Spleen (tissue), 11 donors: ENCODE data around the gene MEIS1. TPM values are rescaled to one million over a fixed set of nuclear protein-coding genes. Genes with fewer than 3 reads are reported as not detected.

Experiments used
- DNase-seq: peaks from one replicate; pipeline ENCODE4 v3.0.0-alpha.2; 2020
- H3K27ac ChIP-seq, 8 donors: fragments of 200-600 bp; sonication (generic) in 7 of 8; 1 replicate in 4 of 8; 2 replicates in 4 of 8; pipeline versions ENCODE4 v1.5.0 to v1.8.0; 2016 to 2021; ENCODE audit warnings: inconsistent platforms in 4 of 8, mild to moderate bottlenecking in 4 of 8, moderate library complexity in 1 of 8
- H3K27me3 ChIP-seq, 7 donors: fragments of 200-600 bp; sonication (generic) in 6 of 7; replicated peaks in 1 of 7; 1 replicate in 4 of 7; 2 replicates in 3 of 7; pipeline versions ENCODE4 v1.5.0 to v1.8.0; 2016 to 2021; ENCODE audit warnings: inconsistent platforms in 3 of 7, mild to moderate bottlenecking in 1 of 7
- H3K36me3 ChIP-seq, 6 donors: fragments of 200-600 bp; sonication (generic) in 5 of 6; 1 replicate in 4 of 6; 2 replicates in 2 of 6; pipeline versions ENCODE4 v1.5.0 to v1.8.0; 2016 to 2021; ENCODE audit warnings: inconsistent platforms in 2 of 6
- H3K4me1 ChIP-seq, 6 donors: fragments of 200-600 bp; sonication (generic) in 5 of 6; 1 replicate in 3 of 6; 2 replicates in 3 of 6; pipeline versions ENCODE4 v1.5.0 to v1.8.0; 2016 to 2021; ENCODE audit warnings: inconsistent platforms in 3 of 6
- H3K4me3 ChIP-seq, 8 donors: fragments of 200-600 bp; sonication (generic) in 7 of 8; 1 replicate in 4 of 8; 2 replicates in 4 of 8; pipeline versions ENCODE4 v1.5.0 to v1.8.0; 2016 to 2021; ENCODE audit warnings: inconsistent platforms in 4 of 8, mild to moderate bottlenecking in 4 of 8, moderate library complexity in 2 of 8
- H3K9me3 ChIP-seq, 8 donors: fragments of 200-600 bp; sonication (generic) in 7 of 8; 1 replicate in 4 of 8; 2 replicates in 4 of 8; pipeline versions ENCODE4 v1.5.0 to v1.8.0; 2016 to 2021; ENCODE audit warnings: inconsistent platforms in 4 of 8
- POLR2A ChIP-seq, 3 donors: fragments of 450-650 bp; IDR thresholded peaks; one replicate each; pipeline ENCODE4 v1.5.1; 2017; ENCODE audit warnings: antibody characterized with exemption in 3 of 3, mild to moderate bottlenecking in 1 of 3
- POLR2AphosphoS5 ChIP-seq, 3 donors: sonication (generic); formaldehyde crosslinking; IDR thresholded peaks; one replicate each; pipeline ENCODE4 v1.5.1; 2017; ENCODE audit warnings: antibody characterized with exemption in 3 of 3
- WGBS, 5 donors: extraction: QIAGEN DNeasy Blood & Tissue Kit in 3 of 5; methylation state at CpG; one replicate each; pipeline versions ENCODE4 v1.1.5 to v1.1.7; 2013 to 2018; 5-methylcytosine and 5-hydroxymethylcytosine counted together
- intact Hi-C: fragments of 100-400 bp; cut with DNase I; formaldehyde crosslinking; loops from one replicate; pipeline ENCODE4 v1.15.0; 2023; ENCODE audit warnings: low total_unique reads
- polyA plus RNA-seq, 3 donors: library from polyadenylated mRNA; stranded (reverse); fragments of 200-250 nt; gene quantifications; one replicate each; pipeline ENCODE4 v1.2.1, GENCODE V29; 2013
- total RNA-seq, 7 donors: library from RNA; depleted of rRNA in 3 of 7; stranded (reverse); fragments of >200 nt in 3 of 7; fragmentation: NEBNext Ultra II Directional in 4 of 7; extraction: Animal tissue kit (Norgen Biotek cat#: 25700) in 4 of 7; gene quantifications; one replicate each; pipeline versions ENCODE4 v1.1.0 to v1.2.1, GENCODE V29; 2016 to 2021
- TF ChIP-seq, protein P1 (sequence below), 11 experiments: fragments of 200-600 bp in 7 of 11; fragments of 450-650 bp in 4 of 11; sonication (generic) in 4 of 11; IDR thresholded peaks in 8 of 11; conservative IDR thresholded peaks in 3 of 11; 1 replicate in 7 of 11; 2 replicates in 4 of 11; pipeline versions ENCODE4 v1.4.0 to v1.8.0; 2016 to 2021; ENCODE audit warnings: antibody characterized with exemption in 11 of 11, inconsistent platforms in 4 of 11, mild to moderate bottlenecking in 1 of 11
- donor health status: healthy with polysubstance abuse.
- donor health status: DM: no; HTN: no; CAD: no; lungs with moderate emphysema.
- donor health status: DM: no; HTN: no; CAD: no.
- donor health status: Bipolar disorder and iron deficiency.
- donor health status: healthy.
- donor health status: DM: no; HTN: no; CAD: no.
- donor health status: DM: yes; HTN: yes; CAD: no.

Gene MEIS1
- total and polyA plus RNA-seq, 10 donors, result 13.1 to 81.4 (median 28.2) TPM

DNA sequence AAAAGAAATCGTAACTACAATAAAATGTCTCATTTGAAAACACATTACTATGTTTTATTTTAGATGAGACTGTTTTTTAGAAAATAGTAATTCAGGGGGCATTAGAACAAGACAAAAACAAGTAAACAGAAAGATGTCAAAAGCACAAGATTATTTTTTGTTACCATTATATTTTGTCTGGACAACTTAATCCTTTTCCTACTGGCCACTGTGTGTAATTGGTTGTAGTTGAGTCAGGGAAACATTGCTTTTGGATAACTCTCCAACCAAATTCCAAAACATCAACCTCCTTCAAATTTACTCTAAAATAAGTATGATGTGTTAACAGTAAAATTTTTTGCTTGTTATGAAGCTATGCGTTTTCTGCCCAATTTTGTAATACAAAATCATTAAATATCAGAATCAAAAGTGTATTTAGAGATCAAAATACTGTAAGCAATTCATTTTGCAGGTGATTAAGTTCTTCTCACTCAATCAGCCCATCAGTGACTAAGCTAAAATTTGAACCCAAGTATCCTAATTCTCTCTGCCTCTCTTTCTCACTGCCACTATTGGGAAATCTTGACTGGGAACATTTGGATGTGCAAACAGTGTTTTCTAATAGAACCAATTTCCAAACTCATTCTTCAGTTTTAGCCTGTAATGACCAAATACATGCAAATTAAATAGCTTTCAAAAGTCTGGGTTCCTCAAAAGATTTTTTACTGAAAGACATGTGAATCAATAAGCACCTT lies 11.4 kb upstream of the MEIS1 start:
- Histone ChIP-seq H3K27me3 (peaks cover 0 to 54% (median 29%) of the 10 kb centered on the region in 7 donors), H3K9me3 (no peaks in the 10 kb centered on the region), H3K36me3 (no peaks in the 10 kb centered on the region), H3K4me3 (no peak overlapping the region), H3K27ac (no peak overlapping the region), H3K4me1 (peaks cover 0 to 16% (median 4%) of the 10 kb centered on the region in 6 donors)
- intact Hi-C loops, result loop anchor here (10.0 kb wide), 1 partner anchor 1421 kb away; no protein-coding TSS in a partner anchor
- TF ChIP-seq, protein P1, sequence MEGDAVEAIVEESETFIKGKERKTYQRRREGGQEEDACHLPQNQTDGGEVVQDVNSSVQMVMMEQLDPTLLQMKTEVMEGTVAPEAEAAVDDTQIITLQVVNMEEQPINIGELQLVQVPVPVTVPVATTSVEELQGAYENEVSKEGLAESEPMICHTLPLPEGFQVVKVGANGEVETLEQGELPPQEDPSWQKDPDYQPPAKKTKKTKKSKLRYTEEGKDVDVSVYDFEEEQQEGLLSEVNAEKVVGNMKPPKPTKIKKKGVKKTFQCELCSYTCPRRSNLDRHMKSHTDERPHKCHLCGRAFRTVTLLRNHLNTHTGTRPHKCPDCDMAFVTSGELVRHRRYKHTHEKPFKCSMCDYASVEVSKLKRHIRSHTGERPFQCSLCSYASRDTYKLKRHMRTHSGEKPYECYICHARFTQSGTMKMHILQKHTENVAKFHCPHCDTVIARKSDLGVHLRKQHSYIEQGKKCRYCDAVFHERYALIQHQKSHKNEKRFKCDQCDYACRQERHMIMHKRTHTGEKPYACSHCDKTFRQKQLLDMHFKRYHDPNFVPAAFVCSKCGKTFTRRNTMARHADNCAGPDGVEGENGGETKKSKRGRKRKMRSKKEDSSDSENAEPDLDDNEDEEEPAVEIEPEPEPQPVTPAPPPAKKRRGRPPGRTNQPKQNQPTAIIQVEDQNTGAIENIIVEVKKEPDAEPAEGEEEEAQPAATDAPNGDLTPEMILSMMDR (IDR thresholded peaks at IDR 0.05 in 8 of 11, conservative IDR thresholded peaks at IDR 0.05 in 3 of 11), result no peak
- TF ChIP-seq POLR2A (IDR thresholded peaks at IDR 0.05) (no peak), POLR2AphosphoS5 (IDR thresholded peaks at IDR 0.05) (no peak)
- no peak for DNase-seq
- WGBS, 5 donors, result 87 to 98% (median 91%) methylated on average over 2 of the region's 2 CpGs

DNA sequence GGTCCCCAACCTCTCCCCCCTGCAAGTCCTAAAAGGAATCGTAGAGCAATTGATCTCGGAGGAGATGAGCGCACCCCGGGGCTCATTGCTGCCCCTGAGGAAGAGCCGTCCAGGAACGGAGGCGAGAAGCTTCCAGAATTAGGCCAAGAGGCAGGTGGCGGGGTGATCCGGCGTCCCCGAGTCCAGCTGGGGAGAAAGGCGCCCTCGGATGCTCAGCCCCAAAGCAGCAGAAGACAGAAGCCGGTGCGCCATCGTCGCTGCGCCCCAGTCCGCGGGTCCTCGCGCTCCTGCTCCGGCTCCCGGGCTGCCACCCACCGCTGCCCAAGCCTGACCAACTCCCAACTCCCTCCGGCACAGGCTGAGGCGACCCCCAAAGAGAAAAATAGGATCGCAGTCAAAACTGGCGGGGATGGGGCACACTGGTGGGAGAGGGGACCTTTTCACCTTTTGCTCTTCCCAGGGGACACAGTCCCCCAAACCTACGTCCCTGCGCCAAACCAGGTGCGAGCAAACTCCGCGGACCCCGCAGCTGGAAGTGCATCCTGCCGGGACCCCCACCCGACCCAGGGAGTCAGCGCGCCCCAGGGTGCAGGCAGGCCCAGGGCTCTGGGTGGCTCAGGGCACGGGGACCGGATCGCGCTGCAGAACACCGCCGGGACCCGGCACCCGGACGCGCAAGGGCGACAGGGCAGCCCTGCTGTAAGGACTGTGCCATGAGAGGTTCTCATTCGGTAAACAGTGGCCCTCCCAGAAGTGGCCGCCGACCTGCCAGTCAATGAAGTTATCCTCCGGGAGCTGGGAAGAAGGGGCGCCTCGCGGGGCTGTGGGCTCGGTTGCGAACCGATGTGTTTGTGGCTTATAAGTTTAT lies 8.4 kb upstream of the MEIS1 start:
- intact Hi-C loops, result loop anchor here (10.0 kb wide), 1 partner anchor 1418 kb away; no protein-coding TSS in a partner anchor
- Histone ChIP-seq H3K27ac (no peak overlapping the region), H3K4me3 (peak overlapping the region in 7 of 8 donors; percentile 7 to 51 (median 16))

DNA sequence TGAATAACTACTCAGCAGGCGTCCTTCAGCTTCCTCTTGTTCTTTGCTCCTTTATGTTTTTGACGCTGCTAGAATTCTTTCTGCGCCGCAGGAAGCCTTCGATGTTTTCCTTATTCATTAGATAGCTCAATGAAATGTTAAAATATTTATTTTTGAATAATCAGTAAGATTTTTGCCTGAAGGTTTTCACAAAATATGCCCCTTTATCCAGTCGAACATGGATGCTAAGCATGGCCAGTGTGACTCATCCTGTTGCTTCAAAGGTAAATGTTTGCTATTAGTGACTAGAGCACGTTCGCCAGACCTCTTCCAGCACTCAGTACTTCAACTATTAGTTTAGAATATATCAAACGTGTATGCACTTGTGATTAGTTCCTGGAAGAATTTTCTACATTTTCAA lies 7.6 kb upstream of the MEIS1 start:
- no peak overlapping the region for H3K4me3 ChIP-seq
- intact Hi-C loops, result loop anchor here (10.0 kb wide), 1 partner anchor 1418 kb away; no protein-coding TSS in a partner anchor
- H3K36me3 ChIP-seq, result no peaks in the 10 kb centered on the region
- TF ChIP-seq POLR2AphosphoS5 (IDR thresholded peaks at IDR 0.05) (no peak), POLR2A (IDR thresholded peaks at IDR 0.05) (no peak)
- TF ChIP-seq, protein P1 (IDR thresholded peaks at IDR 0.05 in 8 of 11, conservative IDR thresholded peaks at IDR 0.05 in 3 of 11), result no peak
- H3K27me3 ChIP-seq, result peaks cover 0 to 87% (median 34%) of the 10 kb centered on the region in 7 donors
- peaks cover 0 to 27% (median 4%) of the 10 kb centered on the region in 6 donors for H3K4me1 ChIP-seq
- WGBS, 5 donors, result 51 to 76% (median 55%) methylated on average over 9 of the region's 9 CpGs
- H3K27ac ChIP-seq, result no peak overlapping the region
- no peaks in the 10 kb centered on the region for H3K9me3 ChIP-seq
- no peak for DNase-seq

More for the DNA sequence above, 8.4 kb upstream of the MEIS1 start:
- Histone ChIP-seq H3K4me1 (peaks cover 0 to 20% (median 4%) of the 10 kb centered on the region in 6 donors), H3K27me3 (peaks cover 0 to 82% (median 29%) of the 10 kb centered on the region in 7 donors), H3K36me3 (no peaks in the 10 kb centered on the region), H3K9me3 (no peaks in the 10 kb centered on the region)
- TF ChIP-seq POLR2AphosphoS5 (IDR thresholded peaks at IDR 0.05) (no peak), POLR2A (IDR thresholded peaks at IDR 0.05) (no peak)
- peak; percentile 73 for DNase-seq
- WGBS, 5 donors, result 6 to 14% (median 9%) methylated on average over 25 to 60 of the region's 60 CpGs

DNA sequence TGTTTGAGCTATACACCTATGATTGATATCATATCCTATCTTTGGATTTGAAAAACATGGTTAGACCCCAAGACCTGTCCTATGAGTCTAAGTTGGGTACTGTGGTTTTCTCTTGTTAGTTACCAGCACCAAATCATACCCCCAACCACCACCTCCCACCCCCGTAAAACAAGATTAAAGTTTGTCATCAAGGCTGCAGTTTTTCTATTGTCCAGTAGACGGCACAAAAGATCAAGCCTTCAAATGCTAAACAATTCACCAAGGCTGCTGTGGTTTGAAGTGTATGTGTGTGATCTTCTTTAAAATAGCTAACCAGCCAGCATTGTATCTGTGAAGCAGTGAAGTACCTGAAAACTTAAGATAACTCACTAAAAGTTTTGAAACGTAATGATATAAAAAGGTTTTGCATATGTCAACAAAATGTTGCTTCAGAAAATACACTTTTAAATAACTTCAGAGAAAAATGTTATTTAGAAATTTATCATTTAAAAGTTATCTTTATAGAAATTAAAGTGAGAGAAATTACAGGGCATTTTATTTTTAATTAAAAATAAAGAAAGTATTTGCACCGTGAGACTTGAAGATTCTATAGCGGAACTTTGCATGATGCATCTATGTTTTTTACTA lies 5.8 kb upstream of the MEIS1 start:
- intact Hi-C loops, result loop anchor here (10.0 kb wide), 1 partner anchor 1416 kb away; no protein-coding TSS in a partner anchor
- peaks cover 0 to 98% (median 48%) of the 10 kb centered on the region in 7 donors for H3K27me3 ChIP-seq

More for the DNA sequence above, 5.8 kb upstream of the MEIS1 start:
- Histone ChIP-seq H3K4me1 (peaks cover 0 to 45% (median 15%) of the 10 kb centered on the region in 6 donors), H3K9me3 (no peaks in the 10 kb centered on the region), H3K36me3 (no peaks in the 10 kb centered on the region), H3K4me3 (no peak overlapping the region), H3K27ac (no peak overlapping the region)
- no peak for TF ChIP-seq POLR2A (IDR thresholded peaks at IDR 0.05)
- TF ChIP-seq, protein P1 (IDR thresholded peaks at IDR 0.05 in 8 of 11, conservative IDR thresholded peaks at IDR 0.05 in 3 of 11), result peak in 10 of 11 experiments; percentile 37 to 75 (median 57)
- TF ChIP-seq POLR2AphosphoS5 (IDR thresholded peaks at IDR 0.05), result no peak
- DNase-seq, result no peak
- 28 to 32% (median 31%) methylated on average over 5 of the region's 5 CpGs for WGBS, 5 donors
